Measurements from ENCODE around the gene PNPLA5. TPM values are rescaled to one million over a fixed set of nuclear protein-coding genes. Genes with fewer than 3 reads are reported as not detected.
"Not testable (repeated sequence)": the region's sequence is repeated elsewhere in the genome, so short reads cannot be mapped to it uniquely, and the experiment has no call there.

PNPLA5 gene
- total RNA-seq, 1 donor from 2014 or later = not detected

GRCh38 chr22:43903033-43903432, 11.2 kb upstream of the PNPLA5 start:
- DNase-seq (ENCODE audit: extremely low read depth, low read depth, low spot score) = not testable (repeated sequence)

- DNase-seq (ENCODE audit: extremely low read depth, low read depth, low spot score) = no peak
Observed at GRCh38 chr22:43901976-43902643, 10.3 kb upstream of the PNPLA5 start.

- DNase-seq (ENCODE audit: extremely low read depth, low read depth, low spot score) = no peak
Observed at GRCh38 chr22:43900206-43900605, 8.4 kb upstream of the PNPLA5 start.

GRCh38 chr22:43897751-43898261, 6.0 kb upstream of the PNPLA5 start:
- no peak for DNase-seq (ENCODE audit: extremely low read depth, low read depth, low spot score)

- DNase-seq (ENCODE audit: extremely low read depth, low read depth, low spot score) = no peak
Observed at GRCh38 chr22:43895986-43896645, 4.3 kb upstream of the PNPLA5 start.

- no peak for DNase-seq (ENCODE audit: extremely low read depth, low read depth, low spot score)
Observed at GRCh38 chr22:43894122-43894521, 2.3 kb upstream of the PNPLA5 start.

GRCh38 chr22:43893266-43893665, 1.5 kb upstream of the PNPLA5 start:
- no peak for DNase-seq (ENCODE audit: extremely low read depth, low read depth, low spot score)

- no peak for DNase-seq (ENCODE audit: extremely low read depth, low read depth, low spot score)
Observed at GRCh38 chr22:43892183-43892894, 526 bp upstream of the PNPLA5 start.

- DNase-seq (ENCODE audit: extremely low read depth, low read depth, low spot score) = no peak
Observed at GRCh38 chr22:43890901-43891331, 897 bp downstream of the PNPLA5 start.

- no peak for DNase-seq (ENCODE audit: extremely low read depth, low read depth, low spot score)
Observed at GRCh38 chr22:43889860-43890253, 2.0 kb downstream of the PNPLA5 start.

GRCh38 chr22:43889201-43889859, 2.5 kb downstream of the PNPLA5 start:
- DNase-seq (ENCODE audit: extremely low read depth, low read depth, low spot score) = no peak

- DNase-seq (ENCODE audit: extremely low read depth, low read depth, low spot score) = no peak
Observed at GRCh38 chr22:43888740-43889139, 3.1 kb downstream of the PNPLA5 start.

- no peak for DNase-seq (ENCODE audit: extremely low read depth, low read depth, low spot score)
Observed at GRCh38 chr22:43887391-43887790, 4.4 kb downstream of the PNPLA5 start.

- no peak for DNase-seq (ENCODE audit: extremely low read depth, low read depth, low spot score)
Observed at GRCh38 chr22:43886231-43886630, 5.6 kb downstream of the PNPLA5 start.

- no peak for DNase-seq (ENCODE audit: extremely low read depth, low read depth, low spot score)
Observed at GRCh38 chr22:43885786-43886185, 6.0 kb downstream of the PNPLA5 start.

GRCh38 chr22:43885319-43885671, 6.5 kb downstream of the PNPLA5 start:
- DNase-seq (ENCODE audit: extremely low read depth, low read depth, low spot score) = no peak

GRCh38 chr22:43884600-43885318, 7.1 kb downstream of the PNPLA5 start:
- no peak for DNase-seq (ENCODE audit: extremely low read depth, low read depth, low spot score)

- DNase-seq (ENCODE audit: extremely low read depth, low read depth, low spot score) = no peak
Observed at GRCh38 chr22:43883719-43884415, 7.9 kb downstream of the PNPLA5 start.

GRCh38 chr22:43883012-43883661, 8.7 kb downstream of the PNPLA5 start:
- peak; percentile 31 for DNase-seq (ENCODE audit: extremely low read depth, low read depth, low spot score)
